Sigmoid colon (tissue), 7 donors: ENCODE results near the gene FBXO40. TPM values are rescaled to one million over a fixed set of nuclear protein-coding genes. Genes with fewer than 3 reads are reported as not detected.

Experiments
- DNase-seq: peaks from one replicate; pipeline ENCODE4 v3.0.0-alpha.2; 2019
- H3K27ac ChIP-seq, 4 donors: fragments of 200-600 bp; sonication (generic); one replicate each; pipeline ENCODE4 v1.5.1; 2016 to 2019; ENCODE audit warnings: mild to moderate bottlenecking in 1 of 4
- H3K27me3 ChIP-seq, 3 donors: fragments of 200-600 bp; sonication (generic); one replicate each; pipeline ENCODE4 v1.5.1; 2019; ENCODE audit warnings: mild to moderate bottlenecking in 1 of 3
- H3K36me3 ChIP-seq, 4 donors: fragments of 200-600 bp; sonication (generic); one replicate each; pipeline ENCODE4 v1.5.1; 2016 to 2019
- H3K4me1 ChIP-seq, 4 donors: fragments of 200-600 bp; sonication (generic); one replicate each; pipeline ENCODE4 v1.5.1; 2017 to 2019
- H3K4me3 ChIP-seq, 4 donors: fragments of 200-600 bp; sonication (generic); one replicate each; pipeline ENCODE4 v1.5.1; 2017 to 2019; ENCODE audit warnings: mild to moderate bottlenecking in 2 of 4, moderate library complexity in 1 of 4
- H3K9me3 ChIP-seq, 4 donors: fragments of 200-600 bp in 3 of 4; sonication (generic) in 3 of 4; one replicate each; pipeline versions ENCODE4 v1.5.1 to v1.6.1; 2013 to 2019
- CTCF ChIP-seq, 4 experiments: fragments of 450-650 bp in 3 of 4; fragments of 200-600 bp in 1 of 4; IDR thresholded peaks; one replicate each; pipeline ENCODE4 v1.5.1; 2016 to 2019; ENCODE audit warnings: antibody characterized with exemption in 4 of 4, mild to moderate bottlenecking in 3 of 4, moderate library complexity in 2 of 4
- EP300 ChIP-seq, 4 donors: sonication (generic); formaldehyde crosslinking; IDR thresholded peaks; one replicate each; pipeline ENCODE4 v1.6.1; 2017; ENCODE audit warnings: antibody characterized with exemption in 4 of 4
- POLR2A ChIP-seq, 2 donors: fragments of 450-650 bp; IDR thresholded peaks; one replicate each; pipeline ENCODE4 v1.6.1; 2016; ENCODE audit warnings: antibody characterized with exemption in 2 of 2, mild to moderate bottlenecking in 2 of 2, moderate library complexity in 2 of 2
- POLR2AphosphoS5 ChIP-seq, 4 donors: sonication (generic); formaldehyde crosslinking; IDR thresholded peaks; one replicate each; pipeline ENCODE4 v1.6.1; 2017; ENCODE audit warnings: antibody characterized with exemption in 4 of 4
- WGBS, 2 donors: extraction: QIAGEN DNeasy Blood & Tissue Kit; methylation state at CpG; one replicate each; pipeline ENCODE4 v1.1.7; 2013; 5-methylcytosine and 5-hydroxymethylcytosine counted together
- intact Hi-C: fragments of 100-400 bp; cut with DNase I; formaldehyde crosslinking; loops from one replicate; pipeline ENCODE4 v1.15.1; 2023
- polyA plus RNA-seq, 3 donors: library from polyadenylated mRNA; stranded (reverse); fragments of 200-250 nt; gene quantifications; one replicate each; pipeline ENCODE4 v1.2.3, GENCODE V29; 2013
- total RNA-seq, 4 donors: library from RNA; depleted of rRNA; stranded (reverse); fragments of >200 nt; gene quantifications; one replicate each; pipeline ENCODE4 v1.1.0, GENCODE V29; 2016
- donor health status: healthy with polysubstance abuse.
- donor health status: Bipolar disorder and iron deficiency.
- donor health status: healthy.

The FBXO40 gene
- total and polyA plus RNA-seq, 7 donors: under 0.01 TPM; not detected in 6

GRCh38 chr3:121552797-121553196 is 40.4 kb upstream of the FBXO40 start:
- Histone ChIP-seq H3K4me1 (no peaks in the 10 kb centered on the region), H3K27me3 (no peaks in the 10 kb centered on the region), H3K36me3 (no peaks in the 10 kb centered on the region), H3K4me3 (no peak overlapping the region), H3K9me3 (no peaks in the 10 kb centered on the region), H3K27ac (no peak overlapping the region)
- WGBS, 2 donors: 90 to 93% methylated on average over 3 of the region's 3 CpGs
- TF ChIP-seq POLR2A (IDR thresholded peaks at IDR 0.05) (no peak), POLR2AphosphoS5 (IDR thresholded peaks at IDR 0.05) (no peak), EP300 (IDR thresholded peaks at IDR 0.05) (no peak), CTCF (IDR thresholded peaks at IDR 0.05) (no peak)
- intact Hi-C loops: no loop called here
- no peak for DNase-seq

- WGBS, 2 donors: 79 to 95% methylated on average over 5 of the region's 5 CpGs
- intact Hi-C loops: no loop called here
Measured at GRCh38 chr3:121557426-121557934, 35.7 kb upstream of the FBXO40 start.

GRCh38 chr3:121562148-121562547 is 31.0 kb upstream of the FBXO40 start:
- Histone ChIP-seq H3K36me3 (no peaks in the 10 kb centered on the region), H3K27ac (peak overlapping the region in 3 of 4 donors; percentile 7 to 44 (median 17)), H3K4me3 (no peak overlapping the region), H3K27me3 (no peaks in the 10 kb centered on the region), H3K4me1 (no peaks in the 10 kb centered on the region), H3K9me3 (no peaks in the 10 kb centered on the region)
- intact Hi-C loops: no loop called here
- DNase-seq: no peak
- TF ChIP-seq EP300 (IDR thresholded peaks at IDR 0.05): no peak
- TF ChIP-seq CTCF (IDR thresholded peaks at IDR 0.05): no peak
- TF ChIP-seq POLR2A (IDR thresholded peaks at IDR 0.05): no peak
- no peak for TF ChIP-seq POLR2AphosphoS5 (IDR thresholded peaks at IDR 0.05)

More at GRCh38 chr3:121557426-121557934, 35.7 kb upstream of the FBXO40 start:
- H3K9me3 ChIP-seq: no peaks in the 10 kb centered on the region
- H3K27ac ChIP-seq: no peak overlapping the region
- no peak overlapping the region for H3K4me3 ChIP-seq
- TF ChIP-seq POLR2AphosphoS5 (IDR thresholded peaks at IDR 0.05): no peak
- no peak for TF ChIP-seq EP300 (IDR thresholded peaks at IDR 0.05)
- no peak for TF ChIP-seq POLR2A (IDR thresholded peaks at IDR 0.05)
- TF ChIP-seq CTCF (IDR thresholded peaks at IDR 0.05): no peak
- no peaks in the 10 kb centered on the region for H3K36me3 ChIP-seq
- no peaks in the 10 kb centered on the region for H3K4me1 ChIP-seq
- no peaks in the 10 kb centered on the region for H3K27me3 ChIP-seq
- DNase-seq: no peak

GRCh38 chr3:121566773-121567172 is 26.4 kb upstream of the FBXO40 start:
- no peak for DNase-seq
- Histone ChIP-seq H3K36me3 (no peaks in the 10 kb centered on the region), H3K4me1 (no peaks in the 10 kb centered on the region), H3K4me3 (no peak overlapping the region), H3K27ac (no peak overlapping the region), H3K27me3 (no peaks in the 10 kb centered on the region), H3K9me3 (no peaks in the 10 kb centered on the region)
- 77 to 88% methylated on average over 9 of the region's 9 CpGs for WGBS, 2 donors
- intact Hi-C loops: no loop called here
- no peak for TF ChIP-seq EP300 (IDR thresholded peaks at IDR 0.05)
- no peak for TF ChIP-seq CTCF (IDR thresholded peaks at IDR 0.05)
- no peak for TF ChIP-seq POLR2AphosphoS5 (IDR thresholded peaks at IDR 0.05)
- TF ChIP-seq POLR2A (IDR thresholded peaks at IDR 0.05): no peak

- WGBS, 2 donors: 94 to 96% methylated on average over 5 of the region's 5 CpGs
Measured at GRCh38 chr3:121567649-121568048, 25.5 kb upstream of the FBXO40 start, which contains the start of gene ARGFX. Gene ARGFX, plus strand, starts transcription at chr3:121567949. Its CDS starts 2,765 bp downstream, at chr3:121570714.

More at GRCh38 chr3:121567649-121568048, 25.5 kb upstream of the FBXO40 start, which contains the start of gene ARGFX:
- intact Hi-C loops: no loop called here
- DNase-seq: no peak
- no peaks in the 10 kb centered on the region for H3K9me3 ChIP-seq
- H3K27ac ChIP-seq: no peak within 1 kb of the TSS
- no peak for TF ChIP-seq POLR2AphosphoS5 (IDR thresholded peaks at IDR 0.05)
- no peak for TF ChIP-seq CTCF (IDR thresholded peaks at IDR 0.05)
- no peak for TF ChIP-seq POLR2A (IDR thresholded peaks at IDR 0.05)
- no peak for TF ChIP-seq EP300 (IDR thresholded peaks at IDR 0.05)
- no peaks in the 10 kb centered on the region for H3K4me1 ChIP-seq
- no peaks in the 10 kb centered on the region for H3K27me3 ChIP-seq
- H3K36me3 ChIP-seq: no peaks in the 10 kb centered on the region
- no peak within 1 kb of the TSS for H3K4me3 ChIP-seq
